Islet of Langerhans (tissue), 1 donor: Measurements from ENCODE around the gene MTNR1A.

Source experiments
- FAIRE-seq: peaks from one replicate; lab custom pipeline; 2011; peaks lifted over from hg19 to GRCh38; lab: Jason Lieb, UNC

Gene MTNR1A

DNA sequence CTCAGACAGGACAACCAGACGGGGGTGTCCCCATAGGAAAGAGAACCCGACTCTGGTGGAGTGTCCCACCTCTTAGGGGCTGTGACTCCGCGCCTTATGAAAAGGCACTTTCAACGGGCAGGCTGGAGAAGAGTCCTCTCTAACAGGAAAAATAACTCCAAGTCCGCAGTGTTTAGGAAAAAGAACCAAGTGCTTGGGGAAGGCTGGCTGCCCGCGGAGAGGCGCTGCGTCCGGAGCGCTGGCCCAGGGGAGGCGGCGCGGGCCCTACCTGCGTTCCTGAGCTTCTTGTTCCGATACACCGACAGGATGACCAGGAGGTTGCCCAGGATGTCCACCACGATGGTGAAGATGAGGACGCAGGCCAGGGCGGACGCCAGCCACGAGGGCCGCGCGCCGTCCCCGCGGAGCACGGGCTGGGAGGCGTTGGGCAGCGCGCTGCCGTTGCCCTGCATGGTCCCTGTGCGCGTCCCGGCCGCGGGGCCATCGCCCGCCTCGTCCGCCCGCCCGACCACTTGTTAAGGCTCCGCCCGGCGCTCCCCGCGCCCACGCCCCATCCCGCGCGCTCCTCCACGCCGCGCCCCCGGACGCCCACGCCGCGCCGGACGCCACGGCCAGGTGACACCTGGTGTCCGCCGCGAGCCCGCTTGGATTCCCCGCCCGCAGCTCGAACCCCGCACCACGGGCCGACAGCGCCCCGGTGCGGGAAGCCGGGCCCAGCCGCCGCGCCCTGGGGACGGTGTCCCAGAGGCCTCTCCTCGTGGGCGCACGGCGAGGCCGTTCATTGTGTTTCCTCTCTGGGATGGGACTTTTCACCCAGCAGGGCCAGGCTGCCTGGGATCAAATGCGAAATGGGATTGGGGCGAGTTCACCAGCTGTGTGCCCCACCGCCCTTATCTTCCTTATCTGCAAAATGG is at the start of gene MTNR1A:
MTNR1A (minus strand) TSS at position 654 of the 914 bp plus-strand sequence; CDS start at position 452, 202 bp downstream.
- no peak for FAIRE-seq

DNA sequence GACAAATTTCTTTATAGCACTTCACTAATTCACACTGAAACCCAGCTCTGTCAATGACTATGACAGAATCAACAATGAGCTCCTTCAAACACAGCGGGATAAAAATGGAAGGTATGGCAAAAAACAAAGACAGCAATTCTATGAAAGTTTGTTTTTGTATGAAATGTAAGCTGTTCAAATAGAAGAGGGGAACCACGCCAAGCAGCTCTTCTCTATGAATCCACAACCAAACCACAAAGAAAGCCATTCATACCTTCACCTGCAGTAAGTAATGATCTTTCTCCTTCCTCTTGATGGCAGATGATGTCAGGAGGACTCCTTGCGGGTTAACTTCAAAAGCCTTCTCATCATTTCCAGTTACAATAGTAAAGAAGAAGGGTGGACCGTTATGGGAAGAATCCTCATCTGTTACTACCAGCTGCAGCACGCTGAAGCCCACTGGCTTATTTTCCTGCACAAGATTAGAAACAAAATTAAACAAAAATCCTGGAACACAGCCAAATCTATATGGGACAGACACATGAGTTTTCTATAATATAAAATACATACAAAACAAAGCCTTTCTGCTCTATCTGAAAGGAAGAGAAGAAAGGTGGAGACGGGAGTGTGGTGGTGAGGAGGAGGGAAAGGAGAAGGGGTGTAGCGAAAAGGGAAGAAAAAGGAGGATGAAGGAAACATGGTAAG is 48.9 kb upstream of the MTNR1A start:
- no peak for FAIRE-seq

DNA sequence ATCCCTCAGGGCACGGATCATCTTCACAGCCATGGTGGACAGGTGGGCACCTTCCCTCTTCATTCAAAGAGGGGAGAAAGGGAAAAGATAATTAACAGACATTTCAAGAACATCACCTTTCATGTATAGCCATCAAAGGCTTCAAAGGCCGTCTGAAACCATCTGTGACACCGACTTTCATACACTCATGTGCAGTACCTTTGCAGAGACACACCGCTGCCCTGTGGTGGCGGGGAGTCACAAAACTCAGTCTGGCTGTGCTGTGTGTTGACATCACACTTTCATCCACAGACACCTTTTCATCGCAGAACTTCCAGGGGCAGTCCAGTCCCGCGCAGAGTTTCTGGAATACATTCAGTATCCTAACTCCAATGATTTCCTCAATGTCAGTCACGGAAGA is 47.6 kb upstream of the MTNR1A start:
- no peak for FAIRE-seq

DNA sequence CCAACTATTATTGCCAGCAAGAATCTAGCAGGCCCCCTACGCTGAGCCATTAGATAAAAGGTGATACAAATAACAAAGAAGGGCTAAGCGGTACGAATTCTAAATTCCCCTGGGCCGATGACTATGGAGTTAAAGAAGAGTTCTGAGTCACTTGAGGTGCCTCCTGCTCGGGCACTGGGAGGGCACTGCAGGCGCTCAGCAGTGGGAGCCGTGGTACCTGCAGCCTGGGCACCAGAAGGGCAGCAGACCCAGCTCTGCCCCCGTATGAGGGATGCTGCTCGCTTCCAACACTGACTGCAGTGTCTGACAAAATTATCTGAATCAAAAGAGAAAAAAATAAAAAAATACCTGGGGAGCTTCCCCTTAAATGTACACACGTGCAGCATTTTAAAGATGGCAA is 44.1 kb upstream of the MTNR1A start:
- FAIRE-seq, result no peak

DNA sequence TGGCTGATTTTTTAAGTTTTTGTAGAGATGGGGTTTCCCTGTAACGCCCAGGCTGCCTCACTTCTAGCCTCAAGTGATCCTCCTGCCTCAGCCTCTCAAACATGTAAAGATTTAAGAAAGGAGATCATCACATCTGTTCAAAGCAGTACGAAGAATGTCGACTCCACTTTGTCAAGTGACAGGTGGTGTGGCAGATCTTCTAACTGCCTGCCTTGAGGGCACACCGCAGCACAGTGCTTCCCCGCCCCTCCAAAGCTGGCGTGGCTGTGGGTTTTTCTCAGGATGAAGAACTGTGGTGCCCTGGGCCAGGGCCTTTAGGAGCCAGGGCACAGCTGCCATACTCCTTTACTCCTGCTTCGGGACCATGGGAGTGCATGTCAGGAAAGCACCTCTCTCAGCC is 43.3 kb upstream of the MTNR1A start:
- no peak for FAIRE-seq

DNA sequence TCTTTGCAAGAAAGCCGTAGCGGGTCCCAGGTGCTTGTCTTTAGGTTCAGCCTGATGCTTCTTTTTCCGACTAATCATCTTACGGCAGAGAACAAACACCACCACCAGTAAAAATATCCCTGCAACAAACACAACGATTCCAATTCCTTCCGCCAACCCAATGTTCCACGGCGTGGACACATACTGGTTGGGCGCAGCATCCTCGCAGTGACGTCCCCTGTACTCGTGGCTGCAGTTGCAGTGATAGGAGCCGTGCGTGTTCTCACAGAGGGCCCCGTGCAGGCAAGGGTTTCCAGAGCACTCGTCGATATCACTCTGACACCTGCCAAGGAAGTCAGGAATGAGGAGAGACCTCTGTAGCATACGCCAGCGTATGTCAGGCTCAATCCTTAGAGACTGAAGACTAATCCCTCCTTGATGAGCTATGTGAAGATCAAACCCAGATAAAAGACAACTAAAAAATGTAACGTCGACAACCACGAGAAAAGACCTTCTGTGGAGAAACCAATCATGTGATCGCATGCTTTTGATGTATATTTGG is 41.6 kb upstream of the MTNR1A start:
- no peak for FAIRE-seq

DNA sequence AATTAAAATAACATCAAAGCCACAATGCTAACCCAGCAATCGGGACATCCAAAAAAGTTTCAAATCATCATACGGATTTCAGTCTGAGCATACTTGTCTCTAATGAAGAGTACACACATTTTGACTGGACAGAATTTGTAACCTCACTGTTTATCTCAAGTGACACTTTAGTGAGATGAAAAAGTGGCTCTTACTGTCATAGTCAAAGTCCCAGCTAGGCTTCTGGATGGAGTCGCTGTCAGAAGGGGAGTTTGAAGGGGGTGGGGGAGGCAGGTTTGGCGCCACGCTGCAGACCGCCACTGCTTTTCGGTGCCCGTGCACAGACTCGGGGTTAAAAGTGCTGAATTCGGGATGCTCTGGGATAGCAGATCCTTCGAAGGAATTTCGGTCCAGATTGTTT is 41.0 kb upstream of the MTNR1A start:
- FAIRE-seq, result no peak

DNA sequence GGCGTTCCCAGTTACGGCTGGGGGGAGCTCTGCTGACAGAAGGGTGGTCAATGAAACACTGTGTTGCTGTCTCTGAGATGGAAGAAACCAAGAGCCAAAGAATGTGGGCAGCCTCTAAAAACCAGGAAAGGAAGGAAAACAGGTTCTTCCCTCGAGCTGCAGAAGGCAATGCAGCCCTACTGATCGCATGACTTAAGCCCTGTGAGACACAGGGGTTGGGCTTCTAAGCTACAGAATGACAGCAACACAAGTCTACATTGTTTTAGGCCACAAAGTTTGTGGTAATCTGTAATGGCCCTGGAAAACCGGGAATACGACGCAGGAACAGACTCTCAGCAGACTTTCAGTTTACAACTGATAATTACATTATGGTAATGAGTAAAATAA is 38.2 kb upstream of the MTNR1A start:
- no peak for FAIRE-seq

DNA sequence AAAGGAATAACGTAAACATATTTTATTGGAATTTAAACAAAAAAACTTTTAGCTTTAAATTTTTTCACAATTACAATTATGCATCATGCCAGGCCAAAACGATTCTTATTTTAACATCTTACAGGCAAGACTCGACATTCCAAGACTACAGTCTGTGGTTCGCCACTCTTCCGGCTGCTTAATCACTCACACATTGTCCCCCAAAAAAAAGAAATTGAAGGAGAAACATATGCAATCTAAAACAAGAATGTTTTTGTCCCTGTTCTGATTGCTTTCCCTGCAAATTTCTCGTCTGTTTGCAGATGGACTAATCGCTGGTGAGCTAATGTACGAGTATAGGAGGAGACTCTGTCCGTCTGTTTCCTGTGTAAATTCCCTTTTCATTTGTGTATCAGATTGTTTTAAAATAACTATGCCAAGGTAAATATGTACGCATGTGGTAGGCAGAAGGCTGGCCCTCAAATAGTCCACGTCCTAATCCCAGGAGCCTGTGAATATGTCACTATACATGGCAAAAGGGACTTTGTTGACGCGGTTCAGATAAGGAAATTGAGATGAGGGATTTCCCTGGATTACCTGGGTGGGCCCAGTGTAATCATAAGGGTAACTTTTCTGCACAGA is 37.7 kb upstream of the MTNR1A start:
- FAIRE-seq, result no peak

DNA sequence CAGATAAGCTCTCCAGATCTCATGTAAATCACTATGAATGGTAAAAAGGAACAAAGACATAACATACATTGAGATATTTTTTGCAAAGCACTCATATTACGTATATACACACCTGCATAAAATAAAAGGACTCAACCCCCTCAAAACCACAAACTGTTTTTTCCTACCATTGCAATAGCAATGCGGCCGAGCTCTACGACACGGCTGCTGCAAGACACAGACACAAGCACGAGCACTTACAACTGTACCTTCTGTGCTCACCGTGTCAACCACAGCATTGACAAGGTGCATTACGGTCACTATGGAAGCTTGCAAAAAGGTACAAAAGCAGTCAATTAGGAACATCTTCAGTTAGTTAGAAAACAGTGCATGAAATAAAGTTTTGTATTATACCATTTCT is 37.1 kb upstream of the MTNR1A start:
- no peak for FAIRE-seq

DNA sequence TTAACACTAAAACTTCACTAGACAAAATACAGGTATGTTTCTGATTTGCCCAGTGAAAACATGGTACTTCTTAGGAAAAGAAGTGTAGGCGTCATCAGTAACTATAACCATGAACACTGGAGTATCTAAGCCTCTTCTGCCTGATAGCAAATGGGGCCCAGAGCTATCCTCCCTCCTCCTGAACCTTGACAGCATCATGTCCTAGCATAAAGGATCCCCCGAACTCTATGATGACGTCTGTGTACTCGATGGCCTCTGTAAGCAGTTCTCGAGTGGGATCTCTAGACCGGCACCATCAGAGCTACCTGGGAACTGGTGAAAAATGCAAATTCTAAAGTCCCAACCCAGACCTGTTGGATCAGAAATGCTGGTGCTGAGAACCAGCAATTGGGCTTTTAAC is 36.3 kb upstream of the MTNR1A start:
- FAIRE-seq, result no peak

DNA sequence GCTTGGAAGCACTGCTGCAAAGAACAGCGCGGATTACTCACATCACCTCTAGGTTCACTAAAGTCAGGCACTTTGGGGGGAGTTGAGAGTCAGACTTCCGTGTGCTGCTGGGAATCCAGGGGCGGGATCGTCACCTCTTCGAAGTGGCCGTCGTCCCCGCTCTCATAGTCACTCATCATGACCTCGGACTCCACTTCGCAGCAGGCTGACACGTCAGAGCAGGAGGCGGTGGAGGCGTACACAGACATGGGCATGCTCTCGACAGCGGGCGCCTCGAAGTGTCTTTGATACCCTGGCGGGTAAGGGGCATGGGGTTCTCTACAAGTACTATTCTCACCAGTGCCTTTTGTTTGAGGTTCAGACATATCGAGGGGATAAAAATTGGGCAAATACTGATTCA is 33.1 kb upstream of the MTNR1A start:
- no peak for FAIRE-seq

DNA sequence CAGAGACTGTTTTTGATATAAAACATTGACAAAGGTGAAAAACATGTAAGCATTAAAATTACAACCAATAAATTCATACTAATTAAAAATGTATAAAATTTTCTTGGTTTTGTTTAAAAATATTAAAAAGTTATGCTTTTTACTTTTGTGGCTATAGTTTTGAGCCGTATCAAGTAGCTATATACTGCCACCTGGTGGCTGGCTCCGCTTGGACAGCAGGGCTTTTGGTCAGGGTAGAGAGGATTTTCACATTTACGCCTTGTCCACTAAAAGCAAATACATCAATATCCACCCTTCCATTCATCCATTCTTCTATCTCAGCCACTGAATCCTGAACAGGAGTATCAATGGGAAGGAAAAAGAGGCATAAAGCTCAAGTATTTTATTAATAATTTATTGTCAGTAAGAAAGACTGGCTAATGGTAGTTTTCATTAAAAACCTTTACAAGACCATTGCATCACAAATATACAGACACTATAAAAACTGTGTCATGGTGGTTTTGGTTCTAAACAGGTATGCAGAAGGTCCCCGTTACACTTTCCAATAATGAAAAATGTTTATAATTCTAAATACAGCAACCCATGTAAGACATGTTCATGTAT is 32.1 kb upstream of the MTNR1A start:
- peak; percentile 96 for FAIRE-seq

DNA sequence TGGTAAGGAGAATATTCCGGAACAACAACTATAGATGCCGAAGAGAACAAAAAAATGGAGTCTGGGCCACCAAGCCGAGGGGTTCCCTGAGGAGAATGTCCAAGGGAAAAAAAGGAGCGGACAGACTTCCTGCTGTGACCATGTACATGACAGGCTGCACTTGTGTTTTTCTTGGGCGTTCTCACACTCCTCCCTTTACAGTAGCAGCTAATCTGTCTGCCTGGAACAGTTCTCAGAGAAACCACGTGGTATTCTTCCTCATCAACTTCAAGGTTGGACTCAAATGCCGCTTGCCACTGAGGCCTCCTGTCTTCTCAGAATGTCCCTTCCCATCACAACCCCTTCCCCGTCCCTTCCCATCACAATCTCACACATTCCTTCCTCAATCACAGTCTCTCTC is 30.8 kb upstream of the MTNR1A start:
- no peak for FAIRE-seq

DNA sequence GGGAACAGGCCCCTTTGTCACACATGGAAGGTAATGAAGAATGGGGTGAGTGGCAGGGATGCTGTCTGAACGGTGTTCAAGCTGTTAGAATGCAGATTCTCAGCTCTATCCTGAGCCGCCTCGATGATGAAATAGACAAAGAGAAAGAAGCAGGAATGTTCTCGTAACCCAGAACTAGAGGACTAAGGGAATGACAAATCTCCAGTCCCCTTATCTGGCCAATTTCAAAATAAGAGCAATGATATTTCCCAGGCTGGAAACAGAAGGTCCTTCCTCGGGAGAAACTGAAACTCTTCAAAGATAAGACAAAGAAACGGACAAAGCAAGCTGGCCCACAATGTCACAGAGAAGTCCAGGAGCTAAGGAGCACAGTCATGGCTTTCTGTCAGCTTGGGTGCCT is 29.5 kb upstream of the MTNR1A start:
- no peak for FAIRE-seq

DNA sequence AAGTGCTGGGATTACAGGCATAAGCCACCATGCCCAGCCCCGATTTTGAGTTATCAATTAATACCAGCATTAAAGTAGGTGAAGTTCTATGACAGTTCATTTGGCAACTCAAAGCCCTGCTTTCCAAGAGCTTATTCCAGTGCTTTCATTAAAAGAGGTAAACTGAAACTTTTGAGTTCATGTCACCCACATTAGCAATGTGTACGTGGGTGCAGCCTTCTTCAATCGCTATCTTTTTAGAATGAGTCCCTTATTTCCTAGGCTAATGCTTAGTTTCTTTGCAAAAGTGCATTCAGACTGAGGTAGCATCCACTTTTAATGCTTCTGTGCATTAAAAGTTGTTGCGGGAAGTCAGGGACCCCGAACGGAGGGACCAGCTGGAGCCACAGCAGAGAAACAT is 26.1 kb upstream of the MTNR1A start:
- FAIRE-seq, result no peak

DNA sequence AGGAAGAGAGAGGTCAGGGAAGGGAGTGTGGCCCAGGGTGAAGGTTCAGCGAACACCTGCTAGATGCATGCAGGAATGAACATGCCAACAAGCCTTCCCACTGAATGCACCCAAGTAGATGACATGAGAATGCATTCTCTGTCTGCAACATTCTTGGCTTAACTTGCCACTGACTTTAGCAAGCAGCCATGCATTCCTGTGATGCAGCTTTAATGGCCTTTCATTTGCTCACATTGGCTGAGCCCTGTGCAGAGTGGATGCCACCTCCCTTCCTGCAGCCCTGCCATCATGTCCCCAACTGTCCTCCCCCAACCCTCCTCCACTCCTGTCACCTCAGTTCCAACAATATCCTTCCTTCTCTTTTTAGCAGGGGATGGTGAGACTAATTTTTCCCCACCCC is 25.3 kb upstream of the MTNR1A start:
- FAIRE-seq, result no peak

DNA sequence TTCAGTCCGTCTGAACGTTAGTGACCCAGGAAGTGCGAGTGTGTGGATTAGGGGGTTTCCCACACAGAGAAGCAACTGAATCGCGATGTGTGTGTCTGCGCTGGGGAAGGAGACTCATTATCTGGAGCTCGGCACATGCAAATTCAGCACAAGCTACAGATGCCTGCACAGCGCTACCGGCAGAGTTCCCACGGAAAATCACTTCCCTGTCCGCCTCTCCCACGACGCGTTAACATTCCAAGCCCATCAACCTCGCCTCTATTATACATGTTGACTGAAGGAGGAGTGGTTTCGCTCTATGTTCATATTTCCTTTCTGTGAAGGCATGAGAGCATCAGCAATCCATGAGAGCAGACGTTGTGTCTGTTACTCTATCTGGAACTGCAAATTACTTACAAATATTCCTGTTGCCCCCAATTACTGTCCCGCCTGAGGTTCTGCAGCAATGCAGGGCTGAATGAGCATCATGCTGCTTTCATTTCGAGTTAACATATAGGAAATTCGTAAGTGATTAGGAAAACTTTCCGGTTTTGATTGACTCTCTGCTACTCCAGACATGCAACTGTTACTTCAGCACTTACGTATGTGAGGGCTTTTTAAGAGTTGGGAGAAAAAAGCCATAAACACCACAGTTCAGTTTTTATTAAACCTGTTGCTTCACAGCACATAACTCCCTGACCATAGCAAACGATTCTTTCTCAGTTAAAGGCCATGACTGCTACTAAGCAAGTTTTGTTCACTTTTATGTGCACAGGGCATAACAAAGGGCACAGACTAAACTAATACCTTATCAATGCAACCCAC is 15.0 kb upstream of the MTNR1A start:
- FAIRE-seq, result no peak

DNA sequence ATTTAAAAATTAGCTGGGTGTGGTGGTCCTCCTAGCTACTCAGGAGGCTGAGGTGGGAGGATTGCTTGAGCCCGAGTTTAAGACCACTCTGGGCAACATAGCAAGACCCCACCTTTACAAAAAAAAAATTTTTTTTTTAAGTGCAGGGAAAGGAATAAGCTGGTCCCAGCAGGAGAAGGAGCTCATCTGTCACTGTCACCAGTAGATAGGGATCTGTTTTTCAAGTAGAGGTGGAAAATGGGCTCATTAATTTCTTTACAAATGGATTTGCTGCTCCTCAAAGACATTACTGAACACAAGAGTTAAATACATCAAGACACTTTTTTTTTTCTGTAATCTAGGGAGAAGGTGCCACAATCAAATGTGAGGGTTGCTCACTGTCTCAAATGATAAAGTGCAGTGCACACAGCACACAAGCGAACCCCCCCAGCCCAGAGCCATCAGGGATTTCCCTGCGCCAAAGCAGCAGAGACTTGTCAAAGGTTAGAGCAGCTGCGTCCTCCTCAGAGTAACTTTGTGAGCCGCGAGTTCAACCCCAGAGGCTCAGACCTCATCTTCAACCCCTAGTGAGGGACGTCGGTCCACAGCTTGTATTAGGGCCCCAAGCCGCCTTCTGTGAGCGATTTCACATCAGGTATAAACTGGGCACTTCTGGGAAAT is 14.3 kb upstream of the MTNR1A start:
- FAIRE-seq, result no peak

DNA sequence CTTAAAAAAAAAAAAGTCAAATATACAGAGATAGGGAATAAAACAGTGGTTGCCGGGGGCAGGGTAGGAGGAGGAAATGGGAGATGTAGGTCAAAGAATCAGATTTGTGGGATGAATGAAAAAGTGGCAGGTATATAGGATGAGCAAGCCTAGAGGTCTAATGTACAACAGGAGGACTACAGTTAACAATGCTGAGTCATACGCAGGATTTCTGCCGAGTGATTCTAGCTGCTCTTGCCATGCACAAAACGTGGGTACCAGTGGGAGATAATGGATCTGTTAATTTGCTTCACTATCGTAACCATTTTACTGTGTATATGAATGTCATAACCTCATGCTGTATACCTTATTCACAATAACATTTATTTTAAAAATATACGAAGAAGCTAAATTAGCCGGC is 10.7 kb upstream of the MTNR1A start:
- FAIRE-seq, result no peak

DNA sequence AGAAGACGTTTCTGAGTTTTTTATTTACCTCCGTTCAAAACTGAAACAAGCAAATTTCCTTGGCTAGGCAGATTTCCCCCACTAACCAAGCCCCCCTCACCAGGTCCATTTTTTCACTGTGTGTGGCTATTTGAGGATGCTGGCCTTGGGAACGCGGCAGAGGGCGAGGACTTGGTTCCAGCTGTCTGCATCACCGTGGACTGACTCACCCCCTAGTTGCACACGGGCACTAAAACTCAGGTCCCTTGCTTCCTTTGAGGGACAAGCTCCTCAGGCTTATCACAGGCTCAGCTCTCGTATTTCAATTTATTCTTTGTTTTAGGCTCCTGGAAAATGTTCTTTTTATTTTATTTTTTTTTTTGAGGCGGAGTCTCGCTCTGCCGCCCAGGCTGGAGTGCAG is 8.4 kb upstream of the MTNR1A start:
- FAIRE-seq, result no peak
